Neutrophil (primary cell): ENCODE data around the gene NUCB2.

Experiments used
- H3K27ac ChIP-seq: fragments of 200-600 bp; sonication (generic); 2 replicates; pipeline ENCODE4 v1.5.1; 2016; ENCODE audit warnings: mild to moderate bottlenecking, moderate library complexity
- H3K27me3 ChIP-seq: fragments of 200-600 bp; sonication (generic); 2 replicates; pipeline ENCODE4 v1.6.0; 2016; ENCODE audit warnings: mild to moderate bottlenecking
- H3K36me3 ChIP-seq: fragments of 200-600 bp; sonication (generic); 2 replicates; pipeline ENCODE4 v1.5.1; 2017
- H3K4me1 ChIP-seq, 2 experiments: fragments of 200-600 bp in 1 of 2; sonication (generic) in 1 of 2; 1 replicate in 1 of 2; 2 replicates in 1 of 2; pipeline versions ENCODE4 v1.5.1 to v1.6.1; 2013 to 2016; ENCODE audit warnings: low read depth in 1 of 2, low read length in 1 of 2, mild to moderate bottlenecking in 1 of 2, moderate library complexity in 1 of 2; ENCODE audit not compliant: control insufficient read depth in 1 of 2, insufficient read depth in 1 of 2
- H3K4me3 ChIP-seq, 2 experiments: fragments of 200-600 bp in 1 of 2; sonication (generic) in 1 of 2; 1 replicate in 1 of 2; 2 replicates in 1 of 2; pipeline ENCODE4 v1.5.1; 2013 to 2016; ENCODE audit warnings: low read depth in 1 of 2, low read length in 1 of 2, mild to moderate bottlenecking in 1 of 2, moderate library complexity in 1 of 2
- H3K9me3 ChIP-seq: fragments of 200-600 bp; sonication (generic); 2 replicates; pipeline ENCODE4 v1.5.1; 2016
- CTCF ChIP-seq: fragments of 200-600 bp; sonication (generic); IDR thresholded peaks from 2 replicates; pipeline ENCODE4 v1.5.1; 2016; ENCODE audit warnings: antibody characterized with exemption

NUCB2 gene

GRCh38 chr11:17352950-17353820 lies 76.6 kb downstream of the NUCB2 start:
- peak overlapping the region; percentile 78 to 89 for H3K4me3 ChIP-seq
- H3K27me3 ChIP-seq, result peaks cover 33% of the 10 kb centered on the region
- H3K9me3 ChIP-seq, result no peaks in the 10 kb centered on the region
- TF ChIP-seq CTCF, result no peak
- peaks cover 28 to 29% of the 10 kb centered on the region in 2 experiments for H3K4me1 ChIP-seq
- no peaks in the 10 kb centered on the region for H3K36me3 ChIP-seq
- H3K27ac ChIP-seq, result peak overlapping the region; percentile 2

GRCh38 chr11:17353821-17354600 lies 77.5 kb downstream of the NUCB2 start:
- Histone ChIP-seq H3K4me3 (peak overlapping the region; percentile 78 to 89), H3K36me3 (no peaks in the 10 kb centered on the region), H3K4me1 (peaks cover 28 to 29% of the 10 kb centered on the region in 2 experiments), H3K9me3 (no peaks in the 10 kb centered on the region), H3K27ac (no peak overlapping the region), H3K27me3 (peaks cover 33% of the 10 kb centered on the region)
- TF ChIP-seq CTCF, result no peak

- Histone ChIP-seq H3K4me3 (no peak overlapping the region), H3K9me3 (no peaks in the 10 kb centered on the region)
- peak; percentile 42 for TF ChIP-seq CTCF
Measured at GRCh38 chr11:17354601-17354991, 78.1 kb downstream of the NUCB2 start.

GRCh38 chr11:17366495-17366894 lies 90.0 kb downstream of the NUCB2 start:
- Histone ChIP-seq H3K4me3 (no peak overlapping the region), H3K9me3 (peaks cover 21% of the 10 kb centered on the region), H3K4me1 (peaks cover 32 to 34% of the 10 kb centered on the region in 2 experiments), H3K36me3 (no peaks in the 10 kb centered on the region), H3K27me3 (no peaks in the 10 kb centered on the region), H3K27ac (peak overlapping the region; percentile 52)
- TF ChIP-seq CTCF, result no peak

More at GRCh38 chr11:17354601-17354991, 78.1 kb downstream of the NUCB2 start:
- H3K36me3 ChIP-seq, result no peaks in the 10 kb centered on the region
- peaks cover 28 to 29% of the 10 kb centered on the region in 2 experiments for H3K4me1 ChIP-seq
- H3K27me3 ChIP-seq, result peaks cover 33% of the 10 kb centered on the region
- no peak overlapping the region for H3K27ac ChIP-seq

- Histone ChIP-seq H3K27ac (no peak overlapping the region), H3K36me3 (no peaks in the 10 kb centered on the region), H3K4me3 (no peak overlapping the region), H3K27me3 (no peaks in the 10 kb centered on the region), H3K9me3 (peaks cover 41% of the 10 kb centered on the region), H3K4me1 (peaks cover 32 to 34% of the 10 kb centered on the region in 2 experiments)
- TF ChIP-seq CTCF, result no peak
Measured at GRCh38 chr11:17368551-17368950, 92.0 kb downstream of the NUCB2 start.
